GM12892 (cell line): ENCODE data around the gene PHLDA3.

Experiments used
- POLR2A ChIP-seq: IDR thresholded peaks from 2 replicates; pipeline ENCODE4 v1.6.1; 2011; ENCODE audit warnings: low read depth, low read length, control low read depth
- POLR2AphosphoS5 ChIP-seq: IDR thresholded peaks from 2 replicates; pipeline ENCODE4 v1.6.1; 2011; ENCODE audit warnings: low read depth, low read length, control low read depth
- TAF1 ChIP-seq: IDR thresholded peaks from 2 replicates; pipeline ENCODE4 v1.6.1; 2011; ENCODE audit warnings: low read depth, mild to moderate bottlenecking, control low read depth, low read length, borderline replicate concordance

DNA sequence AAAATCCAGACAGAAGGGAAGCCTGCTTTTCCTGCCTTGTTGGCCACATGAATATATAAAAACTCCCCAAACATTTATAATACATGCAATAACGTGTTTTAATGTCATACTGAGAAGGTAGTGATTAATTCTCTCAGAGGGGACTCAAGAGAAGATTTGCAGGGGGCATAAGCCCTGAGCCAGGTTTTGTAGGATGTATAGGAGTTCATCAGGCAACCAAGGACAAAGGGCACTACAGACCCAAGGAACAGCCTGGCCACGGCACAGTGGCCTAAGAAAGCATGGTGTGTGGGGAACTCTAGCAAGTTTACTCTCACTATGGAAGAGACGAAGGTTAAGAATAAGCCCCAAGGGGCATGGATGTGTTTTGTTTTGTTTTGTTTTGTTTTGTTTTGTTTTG lies 32.0 kb downstream of the PHLDA3 start:
- TF ChIP-seq POLR2A (no peak), POLR2AphosphoS5 (no peak), TAF1 (no peak)
